Measurements from ENCODE around the gene KDM2B.

The KDM2B gene

DNA sequence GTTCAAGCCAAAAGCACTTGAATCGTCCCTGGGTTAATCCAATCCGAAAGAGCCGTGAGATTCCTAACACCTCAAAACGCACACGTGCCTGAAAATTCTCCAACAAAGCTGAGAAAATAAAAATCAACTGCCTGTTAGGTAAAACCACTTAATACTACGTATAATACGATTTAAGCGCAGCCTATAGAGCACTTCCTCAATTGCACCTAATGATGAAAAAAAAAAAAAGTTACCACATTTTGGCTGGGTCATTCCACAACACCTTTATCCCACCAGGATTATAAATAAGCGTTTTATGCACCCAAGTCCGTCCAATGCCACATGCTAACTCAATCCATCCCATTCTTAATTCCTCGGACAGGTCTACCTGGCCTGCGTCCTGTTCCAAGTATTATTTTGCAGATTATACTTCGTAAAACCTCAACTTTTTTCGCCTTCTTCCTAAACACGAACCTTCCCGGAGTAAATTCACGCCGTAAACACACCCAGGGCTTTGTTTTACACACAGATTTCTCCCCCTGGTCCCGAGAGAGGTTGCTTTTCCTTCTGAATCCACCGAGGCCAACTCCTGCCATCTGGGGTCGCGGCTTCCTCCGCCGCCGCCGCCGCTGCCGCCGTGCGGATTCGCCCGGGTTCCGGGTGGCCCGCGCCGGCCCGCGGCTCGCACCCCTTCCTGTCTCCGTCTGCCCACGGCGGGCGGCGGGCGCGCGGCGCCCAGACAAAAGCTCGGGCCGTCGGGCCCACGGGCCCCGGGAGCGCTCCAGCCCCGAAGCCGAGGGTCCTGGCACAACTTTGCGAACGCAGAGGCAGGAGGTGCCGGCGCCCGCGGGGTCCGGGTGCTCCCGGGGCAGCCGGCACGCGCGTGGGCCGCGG is 114.7 kb downstream of the KDM2B start:
- peak in 2 of 56 donors; percentile 11 to 18 for DNase-seq

DNA sequence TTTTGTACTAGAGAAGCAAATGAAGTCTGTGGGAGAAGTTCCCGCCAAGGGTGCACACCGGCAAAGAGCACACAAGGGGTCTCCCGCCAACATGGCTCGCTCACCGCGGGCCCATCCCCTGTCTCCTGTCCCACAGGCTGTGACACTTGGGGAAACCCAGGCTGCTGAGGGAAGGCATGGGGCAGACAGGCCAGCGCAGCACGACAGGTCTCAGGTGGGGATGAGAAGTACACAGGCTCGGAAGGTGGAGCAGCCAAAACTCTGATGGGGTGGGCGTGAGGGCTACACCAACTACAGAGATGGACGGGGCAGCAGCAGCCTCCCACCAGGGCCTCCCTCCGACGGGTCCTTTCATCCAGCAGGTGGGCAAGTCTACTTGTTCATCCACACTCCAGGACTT is 116.5 kb downstream of the KDM2B start:
- DNase-seq, result no peak

DNA sequence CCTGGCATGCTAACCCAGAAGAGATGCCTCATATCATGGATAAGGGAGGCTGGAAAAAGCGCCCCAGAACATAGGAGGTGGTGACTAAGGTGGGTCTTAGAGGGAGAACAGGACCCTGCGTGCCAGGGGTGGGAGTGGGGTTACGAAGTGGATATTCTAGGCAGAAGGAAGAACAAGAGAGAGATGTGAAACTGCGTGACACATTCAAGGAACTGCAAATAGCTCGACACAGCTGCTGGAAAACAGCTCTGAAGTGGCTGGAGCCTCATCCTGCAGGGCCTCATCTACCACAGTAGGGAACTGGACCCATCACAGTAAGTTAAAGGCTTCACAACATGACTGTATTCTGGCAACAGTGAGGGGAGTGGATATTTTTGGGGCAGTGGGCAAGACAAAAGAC is 119.8 kb downstream of the KDM2B start:
- peak in 5 of 56 donors; percentile 10 to 44 (median 34) for DNase-seq

DNA sequence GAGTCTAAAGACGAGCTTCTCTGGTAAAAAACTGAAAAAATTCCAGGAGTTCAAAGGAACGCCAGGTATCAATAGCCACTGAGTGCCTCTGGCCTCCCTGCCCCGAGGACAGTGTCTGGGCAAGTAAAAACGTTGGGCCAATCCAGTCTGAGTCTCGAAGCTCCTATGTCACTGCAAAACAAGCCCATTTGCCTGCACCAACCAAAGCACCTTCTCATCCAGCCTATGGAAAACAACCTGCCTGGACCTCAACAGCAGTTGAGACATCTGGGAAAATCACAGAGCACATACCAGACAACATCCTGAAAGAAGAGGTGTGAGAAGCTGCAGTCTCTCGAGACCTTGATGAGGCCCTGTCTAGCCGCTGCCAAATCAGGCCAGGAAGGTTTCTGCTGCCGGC is 124.3 kb downstream of the KDM2B start:
- DNase-seq, result no peak

DNA sequence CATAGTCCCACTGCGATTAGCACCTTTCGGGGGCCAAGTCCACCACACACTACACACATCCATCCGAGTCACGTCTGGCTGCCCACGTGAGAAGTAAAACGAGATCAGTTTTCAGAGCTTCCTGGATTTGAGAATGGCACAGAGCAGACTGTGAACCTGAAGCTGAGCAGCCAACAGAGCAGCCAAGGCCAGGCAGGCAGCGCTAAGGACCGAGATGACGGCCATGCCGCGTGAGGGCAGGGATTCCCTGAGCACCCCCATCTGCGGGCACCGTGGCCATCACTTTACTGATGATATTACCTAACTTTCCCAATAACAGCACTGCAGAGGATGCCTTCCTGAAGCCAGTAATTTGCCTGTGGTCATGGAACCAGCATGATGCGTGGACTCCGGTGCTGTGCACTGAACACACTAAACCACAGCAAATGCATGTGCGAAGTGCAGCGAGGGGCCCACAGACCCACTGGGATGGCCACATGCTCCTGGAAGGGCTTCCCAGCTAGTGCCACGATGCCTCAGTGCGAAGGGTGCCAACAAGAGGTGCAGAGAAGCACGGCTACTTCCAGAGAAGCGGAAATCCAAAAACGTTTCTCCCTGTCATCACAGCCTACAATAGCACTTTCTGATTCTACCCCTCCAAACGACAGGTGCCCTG is 124.9 kb downstream of the KDM2B start:
- no peak for DNase-seq

DNA sequence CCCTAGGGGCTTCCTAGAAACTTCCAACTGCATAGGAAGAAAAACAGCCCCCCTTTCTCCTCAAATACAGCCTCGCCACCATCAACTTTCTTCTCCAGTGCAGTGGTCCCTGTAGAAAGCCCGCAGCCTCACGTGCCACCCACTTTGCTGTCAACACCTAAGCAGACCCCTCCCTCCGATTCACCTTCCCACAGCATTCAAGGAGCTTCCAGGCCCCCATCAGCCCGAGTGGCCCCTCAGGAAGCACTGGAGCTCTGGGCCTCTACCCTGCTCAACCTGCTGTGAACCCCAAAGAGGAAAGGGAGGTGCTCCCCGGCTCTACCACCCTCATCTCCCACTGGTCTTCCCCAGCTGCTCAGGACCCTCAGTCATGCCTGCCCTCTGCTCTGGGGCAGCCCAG is 125.9 kb downstream of the KDM2B start:
- DNase-seq, result no peak

DNA sequence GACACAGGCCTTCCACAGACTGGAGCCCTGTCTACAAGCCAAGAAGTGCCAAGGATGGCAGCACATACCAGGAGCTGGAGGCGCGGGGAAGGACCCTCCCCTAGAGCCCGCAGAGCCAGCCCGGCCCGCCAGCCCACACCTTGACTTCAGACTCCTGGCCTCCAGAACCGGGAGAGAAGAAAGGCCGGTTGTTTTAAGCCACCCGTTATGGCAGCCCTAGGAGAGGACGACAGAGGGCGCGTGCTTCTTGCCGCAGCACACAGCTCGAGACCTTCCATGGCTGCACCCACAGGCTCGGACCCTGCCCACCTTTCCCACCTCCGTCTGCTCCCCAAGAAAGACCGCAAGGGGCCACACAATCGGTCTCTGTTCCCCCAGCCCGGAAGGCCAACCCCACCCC is 127.2 kb downstream of the KDM2B start:
- DNase-seq, result peak in 2 of 56 donors; percentile 15 to 17

DNA sequence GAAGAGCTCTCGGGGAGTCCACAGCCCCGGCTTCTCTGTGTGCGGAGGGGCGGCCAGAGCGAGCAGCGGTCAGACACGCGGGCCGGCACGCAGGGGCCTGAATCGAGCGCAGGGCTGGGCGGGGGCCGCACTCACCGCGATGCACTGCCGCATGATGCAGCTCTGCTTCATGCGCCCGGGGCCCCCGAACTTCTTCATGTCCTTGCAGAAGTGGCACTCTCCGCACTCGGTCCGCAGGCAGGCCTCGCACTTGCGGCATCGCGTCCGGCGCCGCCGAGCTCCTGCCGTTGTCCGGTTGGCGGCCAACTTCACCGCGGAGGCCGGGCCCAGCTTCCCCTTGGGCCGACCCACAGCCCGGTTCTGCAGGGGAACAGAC is 127.8 kb downstream of the KDM2B start:
- DNase-seq, result no peak

DNA sequence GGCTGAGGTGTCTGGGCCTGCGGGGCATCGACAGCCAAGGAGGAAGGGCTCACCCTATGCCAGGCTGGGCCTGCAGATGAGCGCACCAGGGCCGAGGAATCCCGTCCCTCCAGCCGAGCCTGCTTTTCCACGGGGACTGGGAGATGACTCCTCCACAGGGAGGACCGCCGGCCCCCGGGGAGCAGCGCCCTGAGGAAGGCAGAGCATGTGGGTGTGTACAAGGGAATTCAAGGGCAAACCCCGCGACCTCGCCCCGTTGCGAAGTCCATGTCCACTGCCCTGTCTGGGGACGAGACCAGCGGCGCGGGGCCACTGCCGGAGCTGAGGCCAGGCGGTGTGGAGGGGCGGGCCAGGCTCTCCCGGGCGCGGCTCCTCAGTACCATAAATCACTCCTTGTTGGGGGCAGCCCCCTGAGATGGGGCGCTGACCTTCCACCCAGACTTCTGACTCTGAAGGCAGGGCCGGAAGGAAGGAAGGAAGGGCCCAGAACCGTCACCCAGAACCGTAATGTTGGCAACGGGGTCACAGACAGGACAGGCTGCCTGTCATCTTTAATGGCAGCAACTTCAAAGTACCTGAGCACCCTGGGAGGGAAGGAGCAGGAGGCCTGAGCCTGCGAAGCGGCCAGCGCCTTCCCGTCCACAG is 128.4 kb downstream of the KDM2B start:
- DNase-seq, result no peak

DNA sequence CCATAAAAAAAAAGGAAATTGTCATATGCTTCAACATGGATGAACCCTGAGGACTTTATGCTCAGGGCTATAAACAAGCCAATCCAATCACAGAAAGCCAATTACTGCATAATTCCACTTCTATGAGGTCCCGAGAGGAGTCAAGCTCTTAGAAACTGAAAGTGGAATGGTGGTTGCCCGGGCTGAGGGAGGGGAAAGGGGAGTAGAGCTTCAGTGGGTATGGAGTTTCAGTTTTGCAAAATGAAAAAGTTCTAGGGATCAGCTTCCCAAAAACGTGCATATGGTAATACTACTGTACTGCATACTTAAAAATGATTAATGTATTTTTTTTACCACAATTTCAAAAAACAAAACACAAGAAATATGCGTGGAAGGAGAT is 128.9 kb downstream of the KDM2B start:
- DNase-seq, result no peak

DNA sequence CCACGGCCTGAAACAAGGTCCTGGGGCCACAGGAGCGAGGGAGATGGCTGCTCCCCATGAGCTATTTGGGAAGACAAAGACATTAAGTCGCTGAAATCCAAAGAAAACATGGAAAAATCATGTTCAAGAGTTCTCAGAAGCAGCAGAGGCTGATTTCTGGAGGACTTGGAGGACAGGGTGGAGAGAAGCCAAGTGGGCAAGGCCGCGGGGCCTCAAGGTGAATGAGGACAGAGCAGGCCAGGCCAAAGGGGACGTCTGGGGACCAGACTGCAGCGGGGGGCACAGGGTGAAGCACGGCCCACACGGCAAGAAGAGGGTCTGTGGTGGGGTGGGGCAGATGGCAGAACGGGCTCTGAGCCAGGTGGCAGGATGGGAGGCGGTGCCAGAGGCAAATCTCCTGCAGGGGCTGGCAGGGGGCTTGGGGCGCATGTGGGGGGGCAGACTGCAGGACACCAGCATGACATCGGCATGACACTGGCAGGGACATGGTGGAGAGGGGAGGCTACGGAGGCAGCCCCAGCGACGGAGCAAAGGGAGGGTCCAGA is 132.0 kb downstream of the KDM2B start:
- no peak for DNase-seq

DNA sequence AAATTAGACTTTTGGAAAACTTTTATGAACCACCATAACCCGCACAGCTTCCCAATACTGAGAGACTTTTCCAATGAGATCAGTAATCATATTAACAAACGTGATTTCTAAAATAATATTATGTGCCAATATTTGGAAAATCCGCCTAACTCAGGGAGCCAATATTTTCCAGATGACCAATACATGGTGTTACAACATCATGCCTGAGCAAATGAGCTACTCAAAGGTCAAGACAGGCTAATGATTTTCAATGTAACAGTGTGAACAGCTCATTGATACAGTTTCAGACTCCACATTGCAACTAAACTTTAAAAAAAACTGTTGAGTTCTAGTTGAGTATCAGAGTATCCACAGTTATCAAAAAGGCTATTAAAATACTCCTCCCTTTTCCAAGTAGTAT is 134.1 kb downstream of the KDM2B start:
- no peak for DNase-seq

DNA sequence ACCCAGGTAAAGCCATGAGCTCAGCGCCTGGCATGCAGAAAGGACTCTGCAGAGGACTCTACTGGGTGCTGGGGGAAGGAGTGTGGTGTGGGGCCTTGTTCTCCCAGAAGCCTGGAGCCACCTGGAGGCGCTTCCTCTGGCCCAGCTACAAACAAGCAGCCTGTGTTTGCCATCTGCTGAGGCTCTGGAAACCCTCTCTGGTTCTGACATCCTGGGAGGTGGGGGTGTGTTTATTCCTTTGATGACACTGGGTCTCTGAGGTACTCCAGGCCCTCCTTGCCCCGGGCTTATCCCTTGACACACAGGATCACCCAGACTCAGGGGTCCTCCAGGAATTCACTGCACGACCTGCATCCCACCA is 136.0 kb downstream of the KDM2B start:
- DNase-seq, result peak in 1 of 56 donors; percentile 41

DNA sequence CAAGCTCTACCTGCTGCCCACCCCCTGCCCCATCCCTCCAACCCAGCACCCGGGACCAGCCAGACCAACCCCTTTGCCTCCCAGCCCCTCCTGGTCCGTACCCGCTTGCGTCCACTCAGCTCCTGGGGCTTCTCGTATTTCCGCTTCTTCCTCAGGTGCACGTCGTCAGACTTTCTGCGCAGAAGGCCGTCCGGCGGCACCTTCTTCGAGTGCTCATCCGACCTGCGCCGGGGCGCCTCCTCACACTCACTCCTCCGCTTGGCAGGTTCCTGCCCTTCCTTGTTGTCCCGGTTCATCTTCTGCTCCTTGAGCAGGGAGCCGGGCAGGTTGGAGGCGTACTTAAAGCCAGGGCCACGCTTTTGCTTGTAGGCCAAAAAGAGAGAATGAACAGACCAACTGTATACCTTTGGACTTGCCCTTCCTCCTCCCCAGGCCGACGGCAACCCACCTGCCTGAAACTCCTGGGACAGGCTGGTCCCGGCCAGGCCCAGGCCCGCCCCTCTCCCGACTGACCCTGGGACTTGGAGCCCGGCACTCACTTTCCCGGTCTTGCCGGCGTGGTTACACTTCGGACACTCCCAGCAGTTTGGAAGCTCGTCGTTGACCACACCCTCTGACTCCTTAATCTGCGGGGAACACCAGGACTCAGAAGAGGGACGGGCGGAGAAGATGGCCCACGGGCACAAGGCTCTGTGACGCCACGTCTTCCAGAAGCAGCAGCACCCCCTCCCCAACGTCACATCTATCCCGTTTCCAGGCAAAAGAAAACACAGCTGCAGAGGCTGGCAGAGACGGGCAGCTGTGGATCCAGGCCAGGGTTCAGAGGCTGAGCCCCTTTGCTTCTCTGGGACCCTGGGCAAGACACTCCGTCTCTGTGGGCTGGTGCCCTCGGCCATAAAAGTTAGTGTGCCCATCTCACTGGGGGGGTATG is 136.6 kb downstream of the KDM2B start:
- peak in 18 of 56 donors; percentile 26 to 65 (median 40) for DNase-seq

DNA sequence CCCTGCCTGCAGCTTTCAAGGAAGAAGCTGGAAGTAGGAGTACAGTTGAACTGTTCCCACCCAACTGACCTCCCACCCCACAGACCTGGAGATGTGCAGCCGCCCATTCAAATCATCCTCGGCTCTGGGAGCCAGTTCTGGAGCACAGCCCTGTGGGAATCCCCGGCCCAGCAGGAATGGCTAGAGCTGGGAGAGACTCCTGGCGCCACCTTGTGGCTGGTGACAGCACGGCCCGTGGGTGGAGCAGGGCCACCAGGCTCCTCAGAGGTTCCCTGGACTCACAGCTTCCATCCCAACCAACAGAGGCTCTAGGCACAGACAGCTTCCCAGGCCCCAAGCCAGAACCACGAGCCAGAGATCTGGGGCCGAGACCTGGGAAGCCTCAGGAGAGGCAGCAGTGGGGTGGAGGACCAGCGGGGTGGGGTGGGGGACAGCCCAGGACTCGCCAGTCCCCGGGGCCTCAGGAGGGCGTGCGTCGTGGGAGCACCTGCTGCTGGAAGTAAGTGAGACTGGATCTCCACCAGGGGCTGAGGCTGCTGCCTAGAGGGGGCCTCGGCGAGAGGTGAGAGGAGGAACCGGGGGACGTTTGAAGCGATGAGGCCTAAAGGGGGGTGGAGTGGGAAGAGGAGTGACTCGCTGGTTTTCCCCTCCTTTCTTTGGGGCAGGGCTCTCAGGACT is 137.5 kb downstream of the KDM2B start:
- DNase-seq, result peak in 54 of 56 donors; percentile 17 to 92 (median 73)

DNA sequence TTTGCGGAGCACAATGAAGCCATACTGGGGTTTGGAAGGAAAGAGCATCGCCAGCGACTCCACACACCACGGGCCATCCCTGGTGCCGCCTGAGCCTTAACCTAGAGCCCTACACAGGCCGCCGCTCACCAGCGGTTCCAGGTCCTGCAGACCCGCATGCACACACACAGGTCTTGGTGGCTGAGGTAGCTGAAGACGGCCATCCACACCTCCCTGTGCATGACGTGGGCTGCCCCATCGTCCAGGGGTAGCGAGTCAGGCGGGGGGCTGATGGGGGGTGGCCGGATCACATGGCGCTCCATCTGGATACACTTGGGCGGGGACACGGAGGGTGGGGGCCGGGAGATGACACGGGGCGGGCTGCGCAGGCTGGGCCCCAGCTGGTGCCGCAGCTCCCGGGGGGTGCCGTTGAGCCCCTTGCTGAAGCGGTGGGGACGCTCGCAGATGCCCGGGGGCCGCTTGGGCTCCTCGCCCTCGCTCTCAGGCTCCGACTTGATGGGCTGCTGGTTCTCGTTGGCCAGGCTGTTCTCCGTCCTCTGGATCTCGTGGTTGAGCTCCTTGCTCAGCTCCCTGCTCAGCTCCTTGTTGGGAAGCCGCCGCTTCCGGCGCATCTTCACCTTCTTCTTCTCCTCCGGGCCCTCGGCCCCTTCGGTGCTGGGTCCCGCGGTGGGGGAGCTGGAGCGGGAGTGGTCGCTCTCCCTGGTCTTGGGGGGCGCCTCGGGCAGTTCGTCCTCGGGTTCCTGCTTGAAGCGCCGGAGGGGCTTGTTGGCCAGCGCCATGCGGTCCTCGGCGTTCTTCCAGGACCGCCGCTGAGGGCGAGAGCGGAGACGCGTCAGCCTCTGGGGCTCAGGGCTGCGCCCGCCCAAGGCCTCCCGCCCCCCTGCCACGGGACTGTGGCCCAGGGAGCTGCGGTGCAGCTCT is 138.5 kb downstream of the KDM2B start:
- no peak for DNase-seq

DNA sequence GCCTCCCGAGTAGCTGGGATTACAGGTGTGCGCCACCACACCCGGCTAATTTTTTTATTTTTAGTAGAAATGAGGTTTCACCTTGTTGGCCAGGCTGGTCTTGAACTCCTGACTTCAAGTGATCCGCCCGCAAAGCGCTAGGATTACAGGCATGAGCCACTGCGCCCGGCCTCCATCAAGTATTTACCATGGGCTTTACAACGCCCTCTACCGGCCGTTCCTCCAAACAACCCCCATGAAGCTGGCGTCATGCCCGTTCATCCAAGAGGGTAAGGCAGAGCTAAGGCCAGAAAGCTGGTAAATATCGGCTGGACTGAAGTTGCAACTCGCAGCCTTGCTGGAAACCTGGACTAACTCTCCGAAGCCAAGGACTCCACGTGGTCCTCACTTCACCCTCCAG is 139.3 kb downstream of the KDM2B start:
- peak in 3 of 56 donors; percentile 25 to 33 (median 33) for DNase-seq

DNA sequence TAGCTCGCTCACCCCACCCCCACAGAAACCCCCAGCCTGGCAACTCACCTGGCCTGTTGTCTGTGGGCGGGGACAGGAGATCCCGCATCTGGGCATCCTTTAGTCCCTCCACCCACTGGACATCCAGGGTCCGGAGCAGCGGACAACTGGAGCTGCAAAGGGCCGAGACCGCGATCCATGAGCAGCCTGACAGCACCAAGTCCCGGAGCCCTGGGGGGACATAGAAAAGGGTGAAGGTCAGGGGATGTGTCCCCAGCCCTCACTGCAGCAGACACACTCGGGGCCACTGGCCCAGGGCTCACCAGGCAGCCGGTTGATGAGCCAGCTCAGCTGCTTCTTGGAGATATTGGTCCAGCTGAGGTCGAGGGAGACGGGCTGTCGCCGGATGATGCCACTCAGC is 140.1 kb downstream of the KDM2B start:
- DNase-seq, result no peak

DNA sequence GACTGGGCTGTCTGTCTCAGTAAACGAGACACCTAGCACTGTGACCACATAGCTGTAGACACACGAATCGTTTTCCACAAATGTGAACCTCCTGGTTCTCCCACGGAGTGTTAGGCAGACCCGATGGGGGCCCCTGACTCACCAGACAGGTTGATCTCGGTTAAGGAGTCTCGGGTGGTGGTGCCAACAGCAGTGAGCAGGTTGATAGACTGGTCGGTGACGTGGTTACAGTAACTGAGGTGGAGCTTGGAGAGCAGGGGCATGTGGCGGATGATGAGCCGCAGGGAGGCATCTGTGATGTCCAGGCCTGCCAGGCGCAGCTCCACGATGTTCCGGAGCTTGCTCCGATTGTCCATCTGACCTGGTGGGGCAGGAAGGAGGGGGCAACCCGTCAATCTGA is 141.1 kb downstream of the KDM2B start:
- DNase-seq, result no peak

Data from amygdala (tissue), 56 donors.